B cell (primary cell): ENCODE measurements around the gene NUMBL. TPM values are rescaled to one million over a fixed set of nuclear protein-coding genes. Genes with fewer than 3 reads are reported as not detected.

Experiments used
- ATAC-seq: fragments of 200-7000 bp; cut with Tn5 transposase; one replicate; pipeline ENCODE4 v1.10.0; 2021; ENCODE audit warnings: low read depth, mild to moderate bottlenecking, moderate number of reproducible peaks, moderate library complexity
- CTCF ChIA-PET: fragments of 350-600 bp; sonication (Branson Sonifier 250); formaldehyde crosslinking; loops from one replicate; lab custom pipeline; 2021; ENCODE audit warnings: antibody characterized with exemption, inconsistent platforms; lab: Charles Lee
- POLR2A ChIA-PET: fragments of 350-600 bp; sonication (Branson Sonifier 250); formaldehyde crosslinking; loops from one replicate; lab custom pipeline; 2021; ENCODE audit warnings: antibody characterized with exemption; lab: Charles Lee
- DNase-seq: peaks from one replicate; pipeline ENCODE4 v3.0.0; 2013
- H2AFZ ChIP-seq: 2 replicates; pipeline ENCODE4 v1.6.1; 2012; ENCODE audit warnings: mild to moderate bottlenecking, low read depth, low read length; ENCODE audit not compliant: insufficient read depth, poor library complexity, severe bottlenecking
- H3K27ac ChIP-seq, 2 donors: 1 replicate in 1 of 2; 2 replicates in 1 of 2; pipeline ENCODE4 v1.5.1; 2012 to 2013; ENCODE audit warnings: low read length in 2 of 2, mild to moderate bottlenecking in 2 of 2, moderate library complexity in 1 of 2
- H3K27me3 ChIP-seq, 4 experiments: fragments of 200-600 bp in 1 of 4; sonication (generic) in 1 of 4; replicated peaks in 1 of 4; 1 replicate in 2 of 4; 2 replicates in 2 of 4; pipeline versions ENCODE4 v1.6.1 to v1.7.0; 2013 to 2016; ENCODE audit warnings: low read length in 3 of 4, mild to moderate bottlenecking in 2 of 4, mixed read lengths in 1 of 4, moderate library complexity in 1 of 4; ENCODE audit not compliant: insufficient read depth in 4 of 4, control insufficient read depth in 3 of 4; ENCODE audit errors: control extremely low read depth in 1 of 4
- H3K36me3 ChIP-seq, 2 experiments: replicated peaks in 1 of 2; 1 replicate in 1 of 2; 2 replicates in 1 of 2; pipeline versions ENCODE4 v1.6.1 to v1.7.1; 2013; ENCODE audit warnings: low read length in 1 of 2; ENCODE audit not compliant: insufficient read depth in 2 of 2, control insufficient read depth in 1 of 2; ENCODE audit errors: control extremely low read depth in 1 of 2, extremely low read depth in 1 of 2
- H3K4me1 ChIP-seq, 2 donors: fragments of 200-600 bp in 1 of 2; sonication (generic) in 1 of 2; 1 replicate in 1 of 2; 2 replicates in 1 of 2; pipeline versions ENCODE4 v1.5.1 to v1.6.1; 2013 to 2017; ENCODE audit warnings: low read length in 2 of 2; ENCODE audit not compliant: control insufficient read depth in 2 of 2, insufficient read depth in 2 of 2
- H3K4me2 ChIP-seq: replicated peaks from 2 replicates; pipeline ENCODE3; 2012; ENCODE audit warnings: mild to moderate bottlenecking, low read depth, low read length; ENCODE audit not compliant: poor library complexity, severe bottlenecking
- H3K4me3 ChIP-seq, 5 experiments: fragments of 200-600 bp in 1 of 5; sonication (generic) in 1 of 5; 1 replicate in 3 of 5; 2 replicates in 2 of 5; pipeline versions ENCODE4 v1.5.1 to v1.7.0; 2011 to 2016; ENCODE audit warnings: low read length in 4 of 5, mild to moderate bottlenecking in 4 of 5, low read depth in 2 of 5, control low read depth in 1 of 5, moderate library complexity in 1 of 5; ENCODE audit not compliant: insufficient read depth in 1 of 5; ENCODE audit errors: control extremely low read depth in 1 of 5, extremely low read depth in 1 of 5
- H3K79me2 ChIP-seq: fragments of 200-600 bp; sonication (generic); one replicate; pipeline ENCODE4 v1.6.0; 2016; ENCODE audit warnings: low read length; ENCODE audit not compliant: control insufficient read depth, insufficient read depth
- H3K9ac ChIP-seq: fragments of 200-600 bp; sonication (generic); 2 replicates; pipeline ENCODE4 v1.6.1; 2017; ENCODE audit warnings: mild to moderate bottlenecking, low read length, moderate library complexity
- H3K9me3 ChIP-seq, 3 donors: one replicate each; pipeline versions ENCODE4 v1.6.1 to v1.7.1; 2013; ENCODE audit warnings: low read length in 2 of 3; ENCODE audit not compliant: control insufficient read depth in 2 of 3, insufficient read depth in 1 of 3; ENCODE audit errors: control extremely low read depth in 1 of 3
- H4K20me1 ChIP-seq: 2 replicates; pipeline ENCODE4 v1.6.0; 2012; ENCODE audit warnings: mild to moderate bottlenecking, low read length; ENCODE audit not compliant: insufficient read depth, control insufficient read depth, poor library complexity, severe bottlenecking
- H3K27ac Mint-ChIP-seq: one replicate; pipeline ENCODE4 v1.8.0; 2021; ENCODE audit warnings: mixed read lengths
- H3K27me3 Mint-ChIP-seq: one replicate; pipeline ENCODE4 v1.8.0; 2021; ENCODE audit warnings: mixed read lengths
- H3K4me1 Mint-ChIP-seq: one replicate; pipeline ENCODE4 v1.8.0; 2021; ENCODE audit warnings: mixed read lengths
- H3K4me3 Mint-ChIP-seq: one replicate; pipeline ENCODE4 v1.8.0; 2021; ENCODE audit warnings: mixed read lengths
- H3K9me3 Mint-ChIP-seq: one replicate; pipeline ENCODE4 v1.8.0; 2022; ENCODE audit warnings: mixed read lengths; ENCODE audit not compliant: insufficient read depth
- EZH2 ChIP-seq: IDR thresholded peaks from 2 replicates; pipeline ENCODE4 v1.6.1; 2012; ENCODE audit warnings: borderline replicate concordance, low read depth, mild to moderate bottlenecking, moderate library complexity, low read length; ENCODE audit not compliant: insufficient read depth, poor library complexity, severe bottlenecking
- WGBS: methylation state at CpG from one replicate; pipeline ENCODE4 v1.1.5; 2013; ENCODE audit warnings: missing lambda C conversion rate; ENCODE audit not compliant: insufficient coverage; 5-methylcytosine and 5-hydroxymethylcytosine counted together
- intact Hi-C: fragments of 100-400 bp; cut with micrococcal nuclease; formaldehyde crosslinking; loops from one replicate; pipeline ENCODE4 v1.10.0; 2022
- polyA plus RNA-seq: library from polyadenylated mRNA; depleted of rRNA; stranded (reverse); fragments of >200 nt; gene quantifications from 2 replicates; pipeline ENCODE4 v1.2.3, GENCODE V29; 2012
- total RNA-seq, 2 donors: library from RNA; stranded (reverse); fragments of 120-200 nt in 1 of 2; gene quantifications; 1 replicate in 1 of 2; 2 replicates in 1 of 2; pipeline versions ENCODE4 v1.2.3 to v1.2.4, GENCODE V29; 2013 to 2022
- TF ChIP-seq, protein P1 (sequence below): fragments of 200-600 bp; IDR thresholded peaks from one replicate; pipeline ENCODE4 v1.8.0; 2022; ENCODE audit warnings: antibody characterized with exemption, mild to moderate bottlenecking

The NUMBL gene
- total and polyA plus RNA-seq, 2 donors (not counting 1 experiment from before 2014, with no cell fraction given): 7.8 to 21.8 TPM

DNA sequence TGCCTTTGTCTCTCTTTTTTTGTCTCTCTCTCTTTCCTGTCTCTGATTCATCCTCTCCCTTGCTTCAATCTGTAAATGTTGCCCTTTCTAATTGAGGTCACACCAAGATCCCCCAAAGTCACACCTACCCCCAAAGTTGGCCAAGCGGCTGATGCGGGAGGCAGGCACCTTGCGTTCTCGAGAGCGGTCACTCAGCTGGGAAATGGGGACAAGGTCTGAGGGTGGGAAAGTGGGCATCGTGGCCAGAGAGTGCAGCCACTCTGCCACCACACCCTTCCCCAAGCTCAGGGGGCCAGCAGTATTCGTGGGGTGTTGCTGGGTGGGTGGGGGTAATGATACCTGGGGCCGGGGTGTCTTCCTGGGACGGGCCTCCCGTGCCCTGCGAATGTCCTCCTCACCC, 23.5 kb upstream of the NUMBL start:
- intact Hi-C loops: loop anchor here (10.0 kb wide), 1 partner anchor 99 kb away; no protein-coding TSS in a partner anchor
- ATAC-seq (no peak), DNase-seq (no peak)
- Mint-ChIP-seq H3K4me3 (peak overlapping the region; percentile 88), H3K27ac (peak overlapping the region; percentile 56), H3K9me3 (no peaks in the 10 kb centered on the region), H3K4me1 (peaks cover 45% of the 10 kb centered on the region), H3K27me3 (no peaks in the 10 kb centered on the region)
- Histone ChIP-seq H4K20me1 (no peaks in the 10 kb centered on the region), H3K27me3 (no peaks in the 10 kb centered on the region), H3K4me3 (peak overlapping the region in 1 of 5 experiments; percentile 88), H3K27ac (peak overlapping the region in 1 of 2 donors; percentile 90), H3K9me3 (no peaks in the 10 kb centered on the region), H3K4me1 (peaks cover 38 to 46% of the 10 kb centered on the region in 2 donors), H3K79me2 (peaks cover 46% of the 10 kb centered on the region), H3K36me3 (peaks cover 3 to 22% of the 10 kb centered on the region in 2 experiments), H2AFZ (no peak overlapping the region), H3K4me2 (peak overlapping the region; percentile 90), H3K9ac (no peak overlapping the region)
- ChIA-PET CTCF (interaction anchor here (1.1 kb wide), 1 partner anchor 105 kb away, joined by 3 read pairs; no protein-coding TSS in a partner anchor), POLR2A (no interaction called here)
- TF ChIP-seq, protein P1, sequence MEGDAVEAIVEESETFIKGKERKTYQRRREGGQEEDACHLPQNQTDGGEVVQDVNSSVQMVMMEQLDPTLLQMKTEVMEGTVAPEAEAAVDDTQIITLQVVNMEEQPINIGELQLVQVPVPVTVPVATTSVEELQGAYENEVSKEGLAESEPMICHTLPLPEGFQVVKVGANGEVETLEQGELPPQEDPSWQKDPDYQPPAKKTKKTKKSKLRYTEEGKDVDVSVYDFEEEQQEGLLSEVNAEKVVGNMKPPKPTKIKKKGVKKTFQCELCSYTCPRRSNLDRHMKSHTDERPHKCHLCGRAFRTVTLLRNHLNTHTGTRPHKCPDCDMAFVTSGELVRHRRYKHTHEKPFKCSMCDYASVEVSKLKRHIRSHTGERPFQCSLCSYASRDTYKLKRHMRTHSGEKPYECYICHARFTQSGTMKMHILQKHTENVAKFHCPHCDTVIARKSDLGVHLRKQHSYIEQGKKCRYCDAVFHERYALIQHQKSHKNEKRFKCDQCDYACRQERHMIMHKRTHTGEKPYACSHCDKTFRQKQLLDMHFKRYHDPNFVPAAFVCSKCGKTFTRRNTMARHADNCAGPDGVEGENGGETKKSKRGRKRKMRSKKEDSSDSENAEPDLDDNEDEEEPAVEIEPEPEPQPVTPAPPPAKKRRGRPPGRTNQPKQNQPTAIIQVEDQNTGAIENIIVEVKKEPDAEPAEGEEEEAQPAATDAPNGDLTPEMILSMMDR: no peak
- TF ChIP-seq EZH2: no peak
- whole genome bisulfite sequencing: no CpG with 5 or more reads among the region's 11 CpGs

GRCh38 chr19:40709817-40710216, 19.4 kb upstream of the NUMBL start:
- ATAC-seq (no peak), DNase-seq (no peak)
- ChIA-PET POLR2A (no interaction called here), CTCF (no interaction called here)
- Histone ChIP-seq H3K36me3 (peaks cover 3 to 49% of the 10 kb centered on the region in 2 experiments), H3K4me2 (no peak overlapping the region), H3K27ac (no peak overlapping the region), H3K27me3 (no peaks in the 10 kb centered on the region), H4K20me1 (peaks cover 9% of the 10 kb centered on the region), H3K4me1 (peaks cover 9 to 11% of the 10 kb centered on the region in 2 donors), H3K9ac (no peak overlapping the region), H3K79me2 (peaks cover 22% of the 10 kb centered on the region), H3K4me3 (no peak overlapping the region), H3K9me3 (no peaks in the 10 kb centered on the region), H2AFZ (no peak overlapping the region)
- Mint-ChIP-seq H3K27ac (no peak overlapping the region), H3K9me3 (no peaks in the 10 kb centered on the region), H3K4me3 (no peak overlapping the region), H3K27me3 (no peaks in the 10 kb centered on the region), H3K4me1 (peaks cover 11% of the 10 kb centered on the region)
- intact Hi-C loops: loop anchor here (10.0 kb wide), 1 partner anchor 95 kb away; no protein-coding TSS in a partner anchor
- TF ChIP-seq EZH2: no peak
- TF ChIP-seq, protein P1: no peak
- WGBS: 95% methylated on average over 5 of the region's 5 CpGs
